Measurements from ENCODE around the gene PEX10.
A peak's percentile ranks its signal among the peaks of the same experiment; 100 is the strongest.
"Not testable (repeated sequence)": the region's sequence is repeated elsewhere in the genome, so short reads cannot be mapped to it uniquely, and the experiment has no call there.

The PEX10 gene

GRCh38 chr1:2412395-2412772, at the start of gene PEX10:
Gene PEX10 (minus strand): TSS chr1:2412564. CDS start chr1:2412502, 62 bp downstream.
- Histone ChIP-seq H3K4me3 (ENCODE audit: low read depth, low read length) (peak within 1 kb of the TSS; percentile 83), H3K9me3 (ENCODE audit: control insufficient read depth, low read length) (no peaks in the 10 kb centered on the region), H3K4me1 (no peaks in the 10 kb centered on the region), H3K79me2 (no peaks in the 10 kb centered on the region), H3K27ac (peak within 1 kb of the TSS; percentile 64), H3K36me3 (ENCODE audit: control insufficient read depth, insufficient read depth, low read length) (no peaks in the 10 kb centered on the region), H3K4me2 (ENCODE audit: low read length) (peak within 1 kb of the TSS; percentile 95), H2AFZ (peak within 1 kb of the TSS; percentile 76), H3K9ac (no peak within 1 kb of the TSS), H3K27me3 (ENCODE audit: control insufficient read depth, insufficient read depth, low read length) (no peaks in the 10 kb centered on the region)
- TF ChIP-seq, protein P1, sequence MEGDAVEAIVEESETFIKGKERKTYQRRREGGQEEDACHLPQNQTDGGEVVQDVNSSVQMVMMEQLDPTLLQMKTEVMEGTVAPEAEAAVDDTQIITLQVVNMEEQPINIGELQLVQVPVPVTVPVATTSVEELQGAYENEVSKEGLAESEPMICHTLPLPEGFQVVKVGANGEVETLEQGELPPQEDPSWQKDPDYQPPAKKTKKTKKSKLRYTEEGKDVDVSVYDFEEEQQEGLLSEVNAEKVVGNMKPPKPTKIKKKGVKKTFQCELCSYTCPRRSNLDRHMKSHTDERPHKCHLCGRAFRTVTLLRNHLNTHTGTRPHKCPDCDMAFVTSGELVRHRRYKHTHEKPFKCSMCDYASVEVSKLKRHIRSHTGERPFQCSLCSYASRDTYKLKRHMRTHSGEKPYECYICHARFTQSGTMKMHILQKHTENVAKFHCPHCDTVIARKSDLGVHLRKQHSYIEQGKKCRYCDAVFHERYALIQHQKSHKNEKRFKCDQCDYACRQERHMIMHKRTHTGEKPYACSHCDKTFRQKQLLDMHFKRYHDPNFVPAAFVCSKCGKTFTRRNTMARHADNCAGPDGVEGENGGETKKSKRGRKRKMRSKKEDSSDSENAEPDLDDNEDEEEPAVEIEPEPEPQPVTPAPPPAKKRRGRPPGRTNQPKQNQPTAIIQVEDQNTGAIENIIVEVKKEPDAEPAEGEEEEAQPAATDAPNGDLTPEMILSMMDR (IDR thresholded peaks at IDR 0.05), result no peak

GRCh38 chr1:2460996-2461751, 48.8 kb upstream of the PEX10 start:
- TF ChIP-seq, protein P1 (IDR thresholded peaks at IDR 0.05), result no peak
- no peaks in the 10 kb centered on the region for H3K36me3 ChIP-seq (ENCODE audit: control insufficient read depth, insufficient read depth, low read length)
- H3K4me1 ChIP-seq, result peaks cover 15% of the 10 kb centered on the region
- no peak overlapping the region for H2AFZ ChIP-seq
- H3K27ac ChIP-seq, result peak overlapping the region; percentile 56
- no peaks in the 10 kb centered on the region for H3K27me3 ChIP-seq (ENCODE audit: control insufficient read depth, insufficient read depth, low read length)
- H3K9ac ChIP-seq, result no peak overlapping the region
- H3K9me3 ChIP-seq (ENCODE audit: control insufficient read depth, low read length), result no peaks in the 10 kb centered on the region
- H3K79me2 ChIP-seq, result no peaks in the 10 kb centered on the region
- H3K4me3 ChIP-seq (ENCODE audit: low read depth, low read length), result no peak overlapping the region
- no peak overlapping the region for H3K4me2 ChIP-seq (ENCODE audit: low read length)

GRCh38 chr1:2460203-2460602, 47.8 kb upstream of the PEX10 start:
- Histone ChIP-seq H2AFZ (peak overlapping the region; percentile 38), H3K4me1 (peaks cover 15% of the 10 kb centered on the region), H3K4me3 (ENCODE audit: low read depth, low read length) (no peak overlapping the region), H3K27ac (no peak overlapping the region), H3K9ac (no peak overlapping the region), H3K36me3 (ENCODE audit: control insufficient read depth, insufficient read depth, low read length) (no peaks in the 10 kb centered on the region), H3K79me2 (no peaks in the 10 kb centered on the region), H3K9me3 (ENCODE audit: control insufficient read depth, low read length) (no peaks in the 10 kb centered on the region), H3K27me3 (ENCODE audit: control insufficient read depth, insufficient read depth, low read length) (no peaks in the 10 kb centered on the region), H3K4me2 (ENCODE audit: low read length) (no peak overlapping the region)
- TF ChIP-seq, protein P1 (IDR thresholded peaks at IDR 0.05), result no peak

- Histone ChIP-seq H3K4me2 (ENCODE audit: low read length) (no peak overlapping the region), H3K27me3 (ENCODE audit: control insufficient read depth, insufficient read depth, low read length) (no peaks in the 10 kb centered on the region), H3K79me2 (no peaks in the 10 kb centered on the region), H3K27ac (no peak overlapping the region), H3K9ac (no peak overlapping the region), H3K4me3 (ENCODE audit: low read depth, low read length) (no peak overlapping the region), H2AFZ (peak overlapping the region; percentile 38), H3K4me1 (peaks cover 15% of the 10 kb centered on the region), H3K36me3 (ENCODE audit: control insufficient read depth, insufficient read depth, low read length) (no peaks in the 10 kb centered on the region), H3K9me3 (ENCODE audit: control insufficient read depth, low read length) (no peaks in the 10 kb centered on the region)
- TF ChIP-seq, protein P1 (IDR thresholded peaks at IDR 0.05), result peak; percentile 18
These were observed 47.4 kb upstream of the PEX10 start for GRCh38 chr1:2459757-2460156.

DNA sequence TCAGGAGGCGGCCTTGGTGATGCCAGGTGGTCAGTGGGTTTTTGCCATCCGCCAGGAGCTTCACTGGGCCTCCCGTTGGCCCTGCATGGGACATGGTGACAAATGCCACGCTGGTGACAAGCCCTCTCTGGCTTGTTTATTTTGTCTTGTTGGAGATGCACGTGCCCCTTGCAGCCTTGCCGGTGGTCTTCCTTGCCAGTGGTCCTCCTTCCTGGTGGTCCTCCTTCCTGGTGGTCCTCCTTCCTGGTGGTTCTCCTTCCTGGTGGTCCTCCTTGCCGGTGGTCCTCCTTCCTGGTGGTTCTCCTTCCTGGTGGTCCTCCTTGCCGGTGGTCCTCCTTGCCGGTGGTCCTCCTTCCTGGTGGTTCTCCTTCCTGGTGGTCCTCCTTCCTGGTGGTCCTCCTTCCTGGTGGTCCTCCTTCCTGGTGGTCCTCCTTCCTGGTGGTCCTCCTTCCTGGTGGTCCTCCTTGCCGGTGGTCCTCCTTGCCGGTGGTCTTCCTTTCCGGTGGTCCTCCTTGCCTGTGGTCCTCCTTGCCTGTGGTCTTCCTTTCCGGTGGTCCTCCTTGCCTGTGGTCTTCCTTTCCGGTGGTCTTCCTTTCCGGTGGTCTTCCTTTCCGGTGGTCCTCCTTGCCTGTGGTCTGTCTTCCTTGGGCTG, 46.9 kb upstream of the PEX10 start:
- H3K27ac ChIP-seq; H3K4me3 ChIP-seq (ENCODE audit: low read depth, low read length); H3K9ac ChIP-seq; H3K36me3 ChIP-seq (ENCODE audit: control insufficient read depth, insufficient read depth, low read length); H3K79me2 ChIP-seq; H3K27me3 ChIP-seq (ENCODE audit: control insufficient read depth, insufficient read depth, low read length); H3K4me2 ChIP-seq (ENCODE audit: low read length); H3K9me3 ChIP-seq (ENCODE audit: control insufficient read depth, low read length); H2AFZ ChIP-seq: not testable (repeated sequence)
- peaks cover 15% of the 10 kb centered on the region for H3K4me1 ChIP-seq
